ENCODE measurements around the gene CILP.

The CILP gene

GRCh38 chr15:65204931-65205660, 6.2 kb downstream of the CILP start:
- Mint-ChIP-seq H3K4me3 (no peak overlapping the region), H3K27me3 (ENCODE audit: low read depth) (no peaks in the 10 kb centered on the region), H3K27ac (no peak overlapping the region), H3K36me3 (ENCODE audit: low read depth) (no peaks in the 10 kb centered on the region), H3K4me1 (peaks cover 26% of the 10 kb centered on the region), H3K9me3 (no peaks in the 10 kb centered on the region)
- TF ChIP-seq, protein P1, sequence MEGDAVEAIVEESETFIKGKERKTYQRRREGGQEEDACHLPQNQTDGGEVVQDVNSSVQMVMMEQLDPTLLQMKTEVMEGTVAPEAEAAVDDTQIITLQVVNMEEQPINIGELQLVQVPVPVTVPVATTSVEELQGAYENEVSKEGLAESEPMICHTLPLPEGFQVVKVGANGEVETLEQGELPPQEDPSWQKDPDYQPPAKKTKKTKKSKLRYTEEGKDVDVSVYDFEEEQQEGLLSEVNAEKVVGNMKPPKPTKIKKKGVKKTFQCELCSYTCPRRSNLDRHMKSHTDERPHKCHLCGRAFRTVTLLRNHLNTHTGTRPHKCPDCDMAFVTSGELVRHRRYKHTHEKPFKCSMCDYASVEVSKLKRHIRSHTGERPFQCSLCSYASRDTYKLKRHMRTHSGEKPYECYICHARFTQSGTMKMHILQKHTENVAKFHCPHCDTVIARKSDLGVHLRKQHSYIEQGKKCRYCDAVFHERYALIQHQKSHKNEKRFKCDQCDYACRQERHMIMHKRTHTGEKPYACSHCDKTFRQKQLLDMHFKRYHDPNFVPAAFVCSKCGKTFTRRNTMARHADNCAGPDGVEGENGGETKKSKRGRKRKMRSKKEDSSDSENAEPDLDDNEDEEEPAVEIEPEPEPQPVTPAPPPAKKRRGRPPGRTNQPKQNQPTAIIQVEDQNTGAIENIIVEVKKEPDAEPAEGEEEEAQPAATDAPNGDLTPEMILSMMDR (IDR thresholded peaks at IDR 0.05; ENCODE audit: unreplicated experiment in 3 of 3): no peak

- H3K36me3 Mint-ChIP-seq (ENCODE audit: low read depth): no peaks in the 10 kb centered on the region
- peaks cover 19% of the 10 kb centered on the region for H3K4me1 Mint-ChIP-seq
- TF ChIP-seq, protein P1 (IDR thresholded peaks at IDR 0.05; ENCODE audit: unreplicated experiment in 3 of 3): no peak
- no peaks in the 10 kb centered on the region for H3K9me3 Mint-ChIP-seq
- no peak overlapping the region for H3K4me3 Mint-ChIP-seq
- no peaks in the 10 kb centered on the region for H3K27me3 Mint-ChIP-seq (ENCODE audit: low read depth)
- no peak overlapping the region for H3K27ac Mint-ChIP-seq
Measured at GRCh38 chr15:65204236-65204930, 6.9 kb downstream of the CILP start.

DNA sequence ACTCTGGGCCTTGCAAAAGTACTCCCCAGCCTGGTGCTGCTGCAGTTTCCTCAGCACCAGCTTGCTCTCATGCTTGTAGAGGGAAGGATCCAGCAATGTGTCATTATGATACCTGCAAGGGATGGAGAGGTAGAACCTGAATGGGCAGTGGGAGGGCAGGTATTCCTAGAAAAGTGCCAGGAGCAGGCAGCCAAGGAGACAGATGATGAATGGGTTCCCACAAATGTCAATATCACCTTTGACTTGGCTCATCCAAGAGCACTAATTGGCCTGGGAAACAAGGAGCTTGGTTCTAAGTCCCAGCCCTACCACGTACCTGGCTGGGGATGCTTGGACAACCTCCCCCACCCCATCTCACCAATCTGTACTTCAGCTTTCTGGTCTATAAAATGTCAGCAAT, 9.4 kb downstream of the CILP start:
- TF ChIP-seq, protein P1 (IDR thresholded peaks at IDR 0.05; ENCODE audit: unreplicated experiment in 3 of 3): no peak
- Mint-ChIP-seq H3K27me3 (ENCODE audit: low read depth) (no peaks in the 10 kb centered on the region), H3K36me3 (ENCODE audit: low read depth) (no peaks in the 10 kb centered on the region), H3K4me1 (peaks cover under 1% of the 10 kb centered on the region), H3K9me3 (no peaks in the 10 kb centered on the region), H3K27ac (no peak overlapping the region), H3K4me3 (no peak overlapping the region)

- peaks cover 14% of the 10 kb centered on the region for H3K4me1 Mint-ChIP-seq
Measured at GRCh38 chr15:65198571-65198970, 12.7 kb downstream of the CILP start.

DNA sequence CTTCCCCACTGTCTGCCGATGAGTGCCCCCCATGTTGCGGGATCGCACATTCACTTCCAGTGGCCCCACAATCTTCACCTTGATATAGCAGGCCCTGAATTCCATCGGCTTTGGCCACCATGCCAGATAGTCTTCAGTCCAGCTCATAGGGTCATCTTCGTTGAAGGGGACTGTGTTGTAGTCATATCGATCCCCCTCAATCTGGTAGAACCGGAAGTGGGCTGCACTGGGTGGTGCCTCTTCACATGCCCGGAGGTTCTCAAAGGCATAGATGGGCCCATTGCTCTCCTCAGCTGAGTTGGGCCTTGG, 14.0 kb downstream of the CILP start:
- TF ChIP-seq, protein P1 (IDR thresholded peaks at IDR 0.05; ENCODE audit: unreplicated experiment in 3 of 3): no peak
- no peak overlapping the region for H3K27ac Mint-ChIP-seq
- H3K4me1 Mint-ChIP-seq: peaks cover 14% of the 10 kb centered on the region
- H3K9me3 Mint-ChIP-seq: no peaks in the 10 kb centered on the region
- no peaks in the 10 kb centered on the region for H3K36me3 Mint-ChIP-seq (ENCODE audit: low read depth)
- H3K27me3 Mint-ChIP-seq (ENCODE audit: low read depth): peaks cover under 1% of the 10 kb centered on the region
- no peak overlapping the region for H3K4me3 Mint-ChIP-seq

More at GRCh38 chr15:65198571-65198970, 12.7 kb downstream of the CILP start:
- Mint-ChIP-seq H3K27me3 (ENCODE audit: low read depth) (no peaks in the 10 kb centered on the region), H3K9me3 (no peaks in the 10 kb centered on the region), H3K4me3 (no peak overlapping the region), H3K27ac (no peak overlapping the region), H3K36me3 (ENCODE audit: low read depth) (no peaks in the 10 kb centered on the region)
- TF ChIP-seq, protein P1 (IDR thresholded peaks at IDR 0.05; ENCODE audit: unreplicated experiment in 3 of 3): no peak

All from nephron (organoid).